Measurements from ENCODE around the gene ZNF587.

DNA sequence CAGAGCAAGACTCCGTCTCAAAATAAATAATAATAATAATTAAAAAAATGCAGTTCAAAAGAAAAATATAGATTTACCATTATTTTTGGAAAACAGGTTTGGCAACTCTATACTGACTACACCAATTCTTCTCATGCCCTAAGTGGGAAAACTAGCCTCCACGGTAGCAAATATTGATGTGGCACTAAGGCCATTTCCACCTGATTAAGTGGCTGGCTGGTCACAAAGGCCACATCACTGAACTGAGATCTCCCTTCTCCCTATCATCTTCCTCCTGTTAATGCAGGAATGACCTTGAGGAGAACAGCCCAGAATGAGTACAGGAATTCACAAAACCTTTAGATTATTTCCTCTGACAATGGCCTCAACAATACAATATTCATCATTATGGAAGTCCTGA is 20.6 kb downstream of the ZNF587 start:
- TF ChIP-seq BCL11A (IDR thresholded peaks at IDR 0.05; ENCODE audit: low read depth in 2 of 2, low read length in 2 of 2) (no peak), GTF2F1 (IDR thresholded peaks at IDR 0.05; ENCODE audit: borderline replicate concordance, low read depth, low read length) (no peak), CTCF (IDR thresholded peaks at IDR 0.05; ENCODE audit: control extremely low read depth in 1 of 3, insufficient read depth in 1 of 3, low read depth in 1 of 3, low read length in 3 of 3) (no peak), TAF1 (IDR thresholded peaks at IDR 0.05; ENCODE audit: low read depth, low read length) (no peak), BRCA1 (IDR thresholded peaks at IDR 0.05; ENCODE audit: low read depth, low read length) (no peak), SUZ12 (IDR thresholded peaks at IDR 0.05; ENCODE audit: low read length) (no peak), POLR2A (IDR thresholded peaks at IDR 0.05; ENCODE audit: control extremely low read depth in 1 of 2, low read depth in 2 of 2, low read length in 2 of 2) (peak in 1 of 2 experiments; percentile 27; a peak in 1 of 3 replicates), YY1 (IDR thresholded peaks at IDR 0.05; ENCODE audit: low read depth, low read length) (no peak), USF2 (IDR thresholded peaks at IDR 0.05; ENCODE audit: low read length) (no peak), HDAC2 (IDR thresholded peaks at IDR 0.05; ENCODE audit: borderline replicate concordance in 1 of 2, low read depth in 2 of 2, low read length in 2 of 2) (no peak), JUND (IDR thresholded peaks at IDR 0.05; ENCODE audit: low read length) (no peak), EZH2 (IDR thresholded peaks at IDR 0.05; ENCODE audit: low read depth, low read length, severe bottlenecking) (no peak), SP1 (IDR thresholded peaks at IDR 0.05; ENCODE audit: low read depth, low read length) (no peak)
- TF ChIP-seq, protein P1, sequence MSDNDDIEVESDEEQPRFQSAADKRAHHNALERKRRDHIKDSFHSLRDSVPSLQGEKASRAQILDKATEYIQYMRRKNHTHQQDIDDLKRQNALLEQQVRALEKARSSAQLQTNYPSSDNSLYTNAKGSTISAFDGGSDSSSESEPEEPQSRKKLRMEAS (IDR thresholded peaks at IDR 0.05), result no peak

Measured in H1 (cell line).